GOT3 (cell line): ENCODE measurements around the gene UBAP1.
"Not testable (repeated sequence)": the region's sequence is repeated elsewhere in the genome, so short reads cannot be mapped to it uniquely, and the experiment has no call there.

Experiments used
- DNase-seq: peaks from one replicate; lab custom pipeline; 2025; ENCODE audit warnings: mixed read lengths; lab: John Stamatoyannopoulos, UW

Gene UBAP1

GRCh38 chr9:34179213-34180136 is 632 bp downstream of the UBAP1 start:
- no peak for DNase-seq

- DNase-seq = no peak
These were observed 7.1 kb downstream of the UBAP1 start for GRCh38 chr9:34185778-34186551.

GRCh38 chr9:34187891-34188240 is 9.0 kb downstream of the UBAP1 start:
- no peak for DNase-seq

DNA sequence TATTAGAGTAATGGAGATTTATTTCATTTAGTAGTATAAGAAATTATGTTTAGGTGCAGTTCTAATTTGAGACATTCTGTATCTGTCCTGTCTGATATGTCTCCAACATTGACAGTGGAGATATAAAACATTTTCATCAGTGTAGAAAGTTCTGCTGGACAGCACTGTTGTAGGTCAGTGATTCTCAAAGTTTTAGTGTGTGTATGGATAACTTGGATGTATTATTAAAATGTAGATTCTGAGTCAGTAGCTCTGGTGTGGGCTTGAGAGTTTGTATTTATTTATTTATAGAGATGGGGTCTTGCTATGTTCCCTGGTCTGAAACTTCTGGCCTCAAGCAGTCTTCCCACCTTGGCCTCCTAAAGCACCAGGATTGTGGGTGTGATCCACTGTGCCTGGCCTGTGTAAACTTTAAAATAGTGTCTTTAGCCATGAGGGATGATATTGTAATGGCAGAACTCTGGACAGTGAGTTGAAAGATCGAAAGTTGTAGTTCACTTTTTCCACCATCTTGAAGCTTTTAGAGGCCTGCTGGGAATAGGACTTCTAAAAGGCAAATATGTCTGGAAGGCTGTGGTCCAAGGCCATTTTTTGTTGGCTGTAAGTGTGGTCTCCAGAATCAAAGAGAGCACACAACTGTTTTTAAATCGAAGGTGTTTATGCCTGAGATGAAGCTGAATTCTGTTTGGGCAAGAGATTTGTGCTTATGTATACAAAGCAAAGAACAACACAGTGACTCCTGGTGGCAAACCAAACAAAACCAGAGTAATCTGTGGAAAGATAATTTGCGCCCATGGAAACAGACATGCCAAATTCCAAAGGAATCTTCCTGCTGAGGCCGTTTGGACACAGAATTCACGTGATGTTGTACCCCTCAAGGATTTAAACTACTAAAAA is 12.4 kb downstream of the UBAP1 start:
- no peak for DNase-seq

DNA sequence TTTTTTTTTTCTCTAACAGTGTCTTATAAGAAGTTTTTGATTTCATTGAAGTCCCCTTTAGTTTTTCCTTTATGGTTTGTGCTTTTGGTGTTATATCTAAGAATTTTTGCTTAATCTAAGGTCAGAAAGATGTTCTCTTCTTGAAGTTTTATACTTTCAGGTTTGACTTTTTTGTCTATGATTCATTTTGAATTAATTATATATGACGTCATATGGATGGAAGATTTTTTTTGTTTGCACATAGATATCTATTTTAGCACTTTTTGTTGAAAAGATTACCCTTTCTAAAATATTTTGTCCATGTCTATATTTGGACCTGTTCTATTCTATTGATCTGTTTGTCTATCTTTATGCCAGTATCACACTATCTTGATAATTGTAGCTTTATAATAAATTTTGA is 16.3 kb downstream of the UBAP1 start:
- no peak for DNase-seq

- not testable (repeated sequence) for DNase-seq
These were observed 18.4 kb downstream of the UBAP1 start for GRCh38 chr9:34197286-34197685.

GRCh38 chr9:34197756-34198711 is 19.2 kb downstream of the UBAP1 start:
- no peak for DNase-seq

DNA sequence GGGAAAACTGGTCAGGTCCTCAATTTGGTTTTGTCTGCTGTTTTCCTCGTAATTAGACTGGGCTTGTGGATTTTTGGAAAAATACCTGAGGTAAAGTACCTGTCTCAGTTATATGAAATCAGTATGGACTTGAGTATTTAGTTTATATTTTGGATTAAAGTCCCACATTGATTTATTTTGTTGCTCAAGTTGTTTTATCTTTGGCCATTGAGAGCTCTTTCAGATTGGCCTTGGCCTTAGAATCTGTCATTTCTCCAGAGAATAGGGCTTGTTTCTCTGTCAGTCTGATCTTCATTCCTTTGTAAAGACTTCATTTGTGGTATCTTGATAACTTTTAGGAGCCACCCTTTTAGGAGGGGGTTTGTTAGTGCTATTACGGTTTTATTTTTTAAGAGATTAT is 21.2 kb downstream of the UBAP1 start:
- DNase-seq = no peak

DNA sequence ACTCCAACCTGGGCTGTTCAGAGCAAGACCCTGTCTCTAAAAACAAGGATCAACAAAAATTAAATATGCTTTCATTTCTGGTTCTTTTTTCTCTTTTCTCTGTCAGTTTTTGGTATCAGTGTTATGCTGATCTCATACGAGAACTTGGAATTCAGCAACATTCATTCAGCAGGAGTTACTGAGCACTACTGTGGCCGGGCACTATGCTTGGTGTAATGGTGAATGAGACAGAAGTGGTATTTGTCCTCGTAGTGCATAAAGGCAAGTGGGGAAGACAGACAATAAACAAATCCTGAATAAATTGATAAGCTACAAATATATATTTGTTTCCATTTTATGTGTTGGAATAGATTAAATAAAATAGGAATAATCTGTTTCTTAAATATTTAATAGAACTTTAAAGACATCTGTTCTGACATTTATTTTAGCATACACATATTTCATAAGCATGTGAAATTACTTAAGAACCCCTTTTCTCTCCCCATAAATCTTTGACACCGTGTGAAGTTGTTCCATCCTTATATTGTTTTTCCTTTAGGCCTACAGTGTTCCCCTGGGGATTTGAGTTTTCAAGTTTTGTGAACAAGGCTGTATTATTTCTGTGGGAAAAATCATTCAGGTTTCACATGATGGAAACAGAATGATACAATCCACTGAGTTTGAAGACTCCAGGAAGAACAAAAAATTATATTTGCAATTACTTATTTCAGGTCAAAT is 24.6 kb downstream of the UBAP1 start:
- DNase-seq = no peak

GRCh38 chr9:34203992-34204635 is 25.3 kb downstream of the UBAP1 start:
- DNase-seq = no peak

DNA sequence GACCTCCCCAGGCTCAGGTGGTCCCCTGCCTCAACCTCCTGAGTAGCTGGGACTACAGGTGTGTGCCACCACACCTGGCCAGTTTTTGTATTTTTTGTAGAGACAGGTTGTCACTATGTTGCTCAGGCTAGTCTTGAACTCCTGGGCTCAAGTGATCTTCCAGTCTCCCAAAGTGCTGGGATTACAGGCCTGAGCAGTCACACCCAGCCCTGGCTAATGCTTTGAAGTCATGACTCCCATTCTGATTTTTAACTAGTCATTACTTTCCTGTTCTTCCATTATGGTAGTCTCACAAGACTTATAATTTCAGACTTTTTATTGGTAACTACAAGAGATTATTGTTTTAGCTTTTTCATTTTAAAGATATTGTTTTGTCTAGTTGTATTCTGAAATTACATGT is 26.3 kb downstream of the UBAP1 start:
- DNase-seq = no peak

DNA sequence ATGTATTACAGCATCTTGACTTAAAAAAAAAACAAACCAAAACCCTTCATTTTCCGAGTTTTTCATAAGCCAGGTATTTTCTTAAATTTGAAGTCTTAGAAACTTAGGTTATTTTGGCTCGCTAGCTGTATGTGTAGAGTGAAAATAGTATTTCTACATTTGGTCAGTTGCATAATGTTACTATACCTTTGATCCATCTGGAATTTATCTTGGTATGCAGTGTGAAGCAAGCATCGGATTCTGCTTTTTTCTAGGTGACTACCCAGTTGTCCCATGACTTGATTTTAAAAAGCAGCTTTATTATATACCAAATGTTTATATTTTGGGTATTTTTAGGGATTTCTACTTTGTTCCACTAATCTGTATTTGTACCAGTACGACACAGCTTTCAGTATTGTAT is 27.7 kb downstream of the UBAP1 start:
- DNase-seq = no peak

- no peak for DNase-seq
These were observed 32.6 kb downstream of the UBAP1 start for GRCh38 chr9:34211395-34211794.

- not testable (repeated sequence) for DNase-seq
These were observed 35.6 kb downstream of the UBAP1 start for GRCh38 chr9:34214354-34215000.

GRCh38 chr9:34216325-34216724 is 37.5 kb downstream of the UBAP1 start:
- DNase-seq = no peak

- DNase-seq = not testable (repeated sequence)
These were observed 38.2 kb downstream of the UBAP1 start for GRCh38 chr9:34217015-34217414.

GRCh38 chr9:34218446-34218845 is 39.6 kb downstream of the UBAP1 start:
- no peak for DNase-seq

GRCh38 chr9:34219421-34219820 is 40.6 kb downstream of the UBAP1 start:
- DNase-seq = no peak

- no peak for DNase-seq
These were observed 41.4 kb downstream of the UBAP1 start for GRCh38 chr9:34220218-34220617.
